HepG2 (cell line): ENCODE results near the gene SFTA2. TPM values are rescaled to one million over a fixed set of nuclear protein-coding genes. Genes with fewer than 3 reads are reported as not detected.
A peak's percentile ranks its signal among the peaks of the same experiment; 100 is the strongest.

ENCODE experiments used
- ATM ChIP-seq: fragments of 450-650 bp; IDR thresholded peaks from 2 replicates; pipeline ENCODE4 v1.7.1; 2017; ENCODE audit warnings: mild to moderate bottlenecking, borderline replicate concordance
- CBFB ChIP-seq: sonication (generic); formaldehyde crosslinking; IDR thresholded peaks from 2 replicates; pipeline ENCODE4 v1.4.0; 2020; ENCODE audit warnings: missing genetic modification reagents
- ETV5 ChIP-seq: IDR thresholded peaks from 2 replicates; pipeline ENCODE4 v1.6.1; 2018; ENCODE audit warnings: missing biosample characterization, missing genetic modification reagents, inconsistent platforms, borderline replicate concordance
- FOXC1 ChIP-seq: sonication (generic); formaldehyde crosslinking; IDR thresholded peaks from 2 replicates; pipeline ENCODE4 v1.8.0; 2022; ENCODE audit warnings: mild to moderate bottlenecking, missing genetic modification reagents, borderline replicate concordance
- KDM1A ChIP-seq: IDR thresholded peaks from 2 replicates; pipeline ENCODE4 v1.6.1; 2016; ENCODE audit warnings: missing compliant biosample characterization
- MBNL3 ChIP-seq: fragments of 250-450 bp; sonication (Bioruptor Pico); conservative IDR thresholded peaks from 2 replicates; pipeline ENCODE4 v1.8.0; 2022; ENCODE audit warnings: mild to moderate bottlenecking, inconsistent platforms
- PRMT3 ChIP-seq: sonication (generic); formaldehyde crosslinking; IDR thresholded peaks from 2 replicates; pipeline ENCODE4 v1.8.1; 2022; ENCODE audit warnings: low read depth, mild to moderate bottlenecking, moderate library complexity, missing genetic modification reagents, borderline replicate concordance
- RBAK ChIP-seq: sonication (generic); formaldehyde crosslinking; IDR thresholded peaks from 2 replicates; pipeline ENCODE4 v1.5.1; 2020; ENCODE audit warnings: mild to moderate bottlenecking, missing genetic modification reagents
- SAFB2 ChIP-seq: sonication (generic); formaldehyde crosslinking; IDR thresholded peaks from 2 replicates; pipeline ENCODE4 v1.5.1; 2020; ENCODE audit warnings: missing genetic modification reagents, low read depth, mild to moderate bottlenecking, borderline replicate concordance
- SCMH1 ChIP-seq: sonication (generic); formaldehyde crosslinking; IDR thresholded peaks from 2 replicates; pipeline ENCODE4 v1.9.0; 2021; ENCODE audit warnings: missing genetic modification reagents, mild to moderate bottlenecking, borderline replicate concordance
- SNRNP70 ChIP-seq: fragments of 200-400 bp; formaldehyde crosslinking; IDR thresholded peaks from 2 replicates; pipeline ENCODE4 v1.6.1; 2017; ENCODE audit warnings: mild to moderate bottlenecking, low read depth, low read length, moderate library complexity
- SOX13 ChIP-seq, 3 experiments: fragments of 450-650 bp in 1 of 3; sonication (generic) in 1 of 3; formaldehyde crosslinking in 1 of 3; IDR thresholded peaks in 2 of 3; conservative IDR thresholded peaks in 1 of 3; 2 replicates each; pipeline versions ENCODE4 v1.5.0 to v1.6.1; 2016 to 2020; ENCODE audit warnings: antibody characterized with exemption in 1 of 3, mild to moderate bottlenecking in 1 of 3, missing compliant biosample characterization in 1 of 3, missing genetic modification reagents in 1 of 3, moderate library complexity in 1 of 3
- SRY ChIP-seq: sonication (generic); formaldehyde crosslinking; IDR thresholded peaks from 2 replicates; pipeline ENCODE4 v1.8.0; 2022; ENCODE audit warnings: mild to moderate bottlenecking, missing genetic modification reagents
- TBP ChIP-seq: sonication (generic); formaldehyde crosslinking; IDR thresholded peaks from 2 replicates; pipeline ENCODE4 v1.5.0; 2020; ENCODE audit warnings: missing genetic modification reagents
- ZFAT ChIP-seq: sonication (generic); formaldehyde crosslinking; conservative IDR thresholded peaks from 2 replicates; pipeline ENCODE4 v1.8.1; 2023; ENCODE audit warnings: missing genetic modification reagents, inconsistent platforms
- ZNF207 ChIP-seq: fragments of 450-650 bp; IDR thresholded peaks from 2 replicates; pipeline ENCODE4 v1.6.1; 2016; ENCODE audit warnings: antibody characterized with exemption, borderline replicate concordance
- ZNF484 ChIP-seq: sonication (generic); formaldehyde crosslinking; IDR thresholded peaks from 2 replicates; pipeline ENCODE4 v1.5.1; 2020; ENCODE audit warnings: mild to moderate bottlenecking, low read depth, missing genetic modification reagents, borderline replicate concordance
- ZNF530 ChIP-seq: sonication (generic); formaldehyde crosslinking; IDR thresholded peaks from 2 replicates; pipeline ENCODE4 v1.5.0; 2020; ENCODE audit warnings: low read depth, mild to moderate bottlenecking, missing genetic modification reagents
- polyA plus RNA-seq, 8 experiments: library from polyadenylated mRNA; depleted of rRNA in 3 of 8; stranded (reverse) in 7 of 8; unstranded in 1 of 8; fragments of >200 nt; fragmentation: Illumina TruSeq in 4 of 8; extraction: Trizol in 4 of 8; gene quantifications; 2 replicates each; pipeline versions ENCODE4 v1.2.1 to v1.2.3, GENCODE V29; 2011 to 2016; ENCODE audit warnings: low read depth in 4 of 8, missing spikeins in 1 of 8, mixed read lengths in 1 of 8; ENCODE audit not compliant: insufficient read depth in 1 of 8
- total RNA-seq, 5 experiments: library from RNA; depleted of rRNA; stranded (reverse); fragments of >200 nt; fragmentation: Illumina TruSeq; extraction: Trizol; gene quantifications; 2 replicates each; pipeline ENCODE4 v1.2.3, GENCODE V29; 2016; ENCODE audit warnings: low read depth in 1 of 5
- TF ChIP-seq, protein P1 (sequence below): sonication (generic); formaldehyde crosslinking; IDR thresholded peaks from 2 replicates; pipeline ENCODE4 v1.5.1; 2020; ENCODE audit warnings: missing genetic modification reagents, mild to moderate bottlenecking, borderline replicate concordance
- TF ChIP-seq, protein P2 (sequence below): sonication (generic); formaldehyde crosslinking; IDR thresholded peaks from 2 replicates; pipeline ENCODE4 v1.5.0; 2020; ENCODE audit warnings: mild to moderate bottlenecking, missing genetic modification reagents
- TF ChIP-seq, protein P3 (sequence below): sonication (generic); formaldehyde crosslinking; IDR thresholded peaks from 2 replicates; pipeline ENCODE4 v1.9.0; 2021; ENCODE audit warnings: mild to moderate bottlenecking, missing genetic modification reagents

Gene SFTA2
- total and polyA plus RNA-seq, 2 of the 13 experiments (the other 11 are each of a cell fraction or from before 2014, with no cell fraction given) = not detected

DNA sequence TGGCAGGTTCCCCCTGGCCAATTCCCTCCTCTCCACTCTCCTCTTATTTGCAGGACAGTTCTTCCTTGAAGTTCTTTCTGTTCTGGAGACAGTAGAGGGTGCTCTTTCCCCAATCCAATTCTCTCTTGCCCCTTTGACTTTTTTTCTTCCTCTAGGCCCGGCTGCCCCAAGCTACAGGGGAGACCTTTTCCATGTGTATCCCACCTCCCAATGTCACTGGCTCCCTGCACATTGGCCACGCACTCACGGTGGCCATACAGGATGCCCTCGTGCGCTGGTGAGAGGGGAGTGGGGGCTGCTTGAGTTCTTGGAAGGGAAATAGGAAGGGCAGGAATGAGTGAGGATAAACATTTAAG, 16.4 kb downstream of the SFTA2 start (continued):
- TF ChIP-seq ZNF207 (no peak), KDM1A (CRISPR knock-in tag) (no peak), SOX13 (IDR thresholded peaks at IDR 0.05) (no peak), SOX13 (CRISPR knock-in tag; conservative IDR thresholded peaks at IDR 0.05 in 1 of 2, IDR thresholded peaks at IDR 0.05 in 1 of 2) (0 out of 4 replicates have a peak, but pooled peaks of 1 of the 2 experiments have one; percentile 14), SCMH1 (no peak), MBNL3 (CRISPR knock-in tag) (no peak), ATM (no peak), CBFB (CRISPR knock-in tag) (no peak), PRMT3 (no peak), SAFB2 (CRISPR knock-in tag) (no peak), ZFAT (CRISPR knock-in tag) (no peak), ETV5 (CRISPR knock-in tag) (no peak), ZNF530 (no peak), ZNF484 (CRISPR knock-in tag) (no peak), FOXC1 (CRISPR knock-in tag) (0 out of 2 replicates have a peak, but pooled peaks have one; percentile 60), SNRNP70 (no peak), TBP (CRISPR knock-in tag) (no peak), SRY (CRISPR knock-in tag) (no peak), RBAK (CRISPR knock-in tag) (no peak)
- TF ChIP-seq, protein P1, sequence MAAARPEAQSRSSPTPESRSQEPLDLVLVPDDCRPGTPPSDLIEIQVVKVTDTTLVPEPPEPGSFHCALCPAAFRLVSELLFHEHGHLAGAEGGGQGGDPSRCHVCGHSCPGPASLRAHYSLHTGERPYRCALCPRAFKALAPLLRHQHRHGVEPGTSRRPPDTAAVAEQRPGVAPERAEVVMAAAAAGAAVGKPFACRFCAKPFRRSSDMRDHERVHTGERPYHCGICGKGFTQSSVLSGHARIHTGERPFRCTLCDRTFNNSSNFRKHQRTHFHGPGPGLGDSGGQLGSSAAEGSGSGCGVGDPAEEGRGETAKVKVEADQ (CRISPR knock-in tag) = no peak
- TF ChIP-seq, protein P2, sequence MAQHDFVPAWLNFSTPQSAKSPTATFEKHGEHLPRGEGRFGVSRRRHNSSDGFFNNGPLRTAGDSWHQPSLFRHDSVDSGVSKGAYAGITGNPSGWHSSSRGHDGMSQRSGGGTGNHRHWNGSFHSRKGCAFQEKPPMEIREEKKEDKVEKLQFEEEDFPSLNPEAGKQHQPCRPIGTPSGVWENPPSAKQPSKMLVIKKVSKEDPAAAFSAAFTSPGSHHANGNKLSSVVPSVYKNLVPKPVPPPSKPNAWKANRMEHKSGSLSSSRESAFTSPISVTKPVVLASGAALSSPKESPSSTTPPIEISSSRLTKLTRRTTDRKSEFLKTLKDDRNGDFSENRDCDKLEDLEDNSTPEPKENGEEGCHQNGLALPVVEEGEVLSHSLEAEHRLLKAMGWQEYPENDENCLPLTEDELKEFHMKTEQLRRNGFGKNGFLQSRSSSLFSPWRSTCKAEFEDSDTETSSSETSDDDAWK (CRISPR knock-in tag) = no peak
- TF ChIP-seq, protein P3, sequence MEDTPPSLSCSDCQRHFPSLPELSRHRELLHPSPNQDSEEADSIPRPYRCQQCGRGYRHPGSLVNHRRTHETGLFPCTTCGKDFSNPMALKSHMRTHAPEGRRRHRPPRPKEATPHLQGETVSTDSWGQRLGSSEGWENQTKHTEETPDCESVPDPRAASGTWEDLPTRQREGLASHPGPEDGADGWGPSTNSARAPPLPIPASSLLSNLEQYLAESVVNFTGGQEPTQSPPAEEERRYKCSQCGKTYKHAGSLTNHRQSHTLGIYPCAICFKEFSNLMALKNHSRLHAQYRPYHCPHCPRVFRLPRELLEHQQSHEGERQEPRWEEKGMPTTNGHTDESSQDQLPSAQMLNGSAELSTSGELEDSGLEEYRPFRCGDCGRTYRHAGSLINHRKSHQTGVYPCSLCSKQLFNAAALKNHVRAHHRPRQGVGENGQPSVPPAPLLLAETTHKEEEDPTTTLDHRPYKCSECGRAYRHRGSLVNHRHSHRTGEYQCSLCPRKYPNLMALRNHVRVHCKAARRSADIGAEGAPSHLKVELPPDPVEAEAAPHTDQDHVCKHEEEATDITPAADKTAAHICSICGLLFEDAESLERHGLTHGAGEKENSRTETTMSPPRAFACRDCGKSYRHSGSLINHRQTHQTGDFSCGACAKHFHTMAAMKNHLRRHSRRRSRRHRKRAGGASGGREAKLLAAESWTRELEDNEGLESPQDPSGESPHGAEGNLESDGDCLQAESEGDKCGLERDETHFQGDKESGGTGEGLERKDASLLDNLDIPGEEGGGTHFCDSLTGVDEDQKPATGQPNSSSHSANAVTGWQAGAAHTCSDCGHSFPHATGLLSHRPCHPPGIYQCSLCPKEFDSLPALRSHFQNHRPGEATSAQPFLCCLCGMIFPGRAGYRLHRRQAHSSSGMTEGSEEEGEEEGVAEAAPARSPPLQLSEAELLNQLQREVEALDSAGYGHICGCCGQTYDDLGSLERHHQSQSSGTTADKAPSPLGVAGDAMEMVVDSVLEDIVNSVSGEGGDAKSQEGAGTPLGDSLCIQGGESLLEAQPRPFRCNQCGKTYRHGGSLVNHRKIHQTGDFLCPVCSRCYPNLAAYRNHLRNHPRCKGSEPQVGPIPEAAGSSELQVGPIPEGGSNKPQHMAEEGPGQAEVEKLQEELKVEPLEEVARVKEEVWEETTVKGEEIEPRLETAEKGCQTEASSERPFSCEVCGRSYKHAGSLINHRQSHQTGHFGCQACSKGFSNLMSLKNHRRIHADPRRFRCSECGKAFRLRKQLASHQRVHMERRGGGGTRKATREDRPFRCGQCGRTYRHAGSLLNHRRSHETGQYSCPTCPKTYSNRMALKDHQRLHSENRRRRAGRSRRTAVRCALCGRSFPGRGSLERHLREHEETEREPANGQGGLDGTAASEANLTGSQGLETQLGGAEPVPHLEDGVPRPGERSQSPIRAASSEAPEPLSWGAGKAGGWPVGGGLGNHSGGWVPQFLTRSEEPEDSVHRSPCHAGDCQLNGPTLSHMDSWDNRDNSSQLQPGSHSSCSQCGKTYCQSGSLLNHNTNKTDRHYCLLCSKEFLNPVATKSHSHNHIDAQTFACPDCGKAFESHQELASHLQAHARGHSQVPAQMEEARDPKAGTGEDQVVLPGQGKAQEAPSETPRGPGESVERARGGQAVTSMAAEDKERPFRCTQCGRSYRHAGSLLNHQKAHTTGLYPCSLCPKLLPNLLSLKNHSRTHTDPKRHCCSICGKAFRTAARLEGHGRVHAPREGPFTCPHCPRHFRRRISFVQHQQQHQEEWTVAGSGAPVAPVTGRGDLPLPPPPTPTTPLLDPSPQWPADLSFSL (CRISPR knock-in tag) = no peak
